ENCODE measurements around the gene ALDH3A2. TPM values are rescaled to one million over a fixed set of nuclear protein-coding genes. Genes with fewer than 3 reads are reported as not detected.

Gene ALDH3A2
- polyA plus RNA-seq (2013, experiment 1 of 2) = 18.7 TPM
- 19.6 TPM for polyA plus RNA-seq (2013, experiment 2 of 2)

DNA sequence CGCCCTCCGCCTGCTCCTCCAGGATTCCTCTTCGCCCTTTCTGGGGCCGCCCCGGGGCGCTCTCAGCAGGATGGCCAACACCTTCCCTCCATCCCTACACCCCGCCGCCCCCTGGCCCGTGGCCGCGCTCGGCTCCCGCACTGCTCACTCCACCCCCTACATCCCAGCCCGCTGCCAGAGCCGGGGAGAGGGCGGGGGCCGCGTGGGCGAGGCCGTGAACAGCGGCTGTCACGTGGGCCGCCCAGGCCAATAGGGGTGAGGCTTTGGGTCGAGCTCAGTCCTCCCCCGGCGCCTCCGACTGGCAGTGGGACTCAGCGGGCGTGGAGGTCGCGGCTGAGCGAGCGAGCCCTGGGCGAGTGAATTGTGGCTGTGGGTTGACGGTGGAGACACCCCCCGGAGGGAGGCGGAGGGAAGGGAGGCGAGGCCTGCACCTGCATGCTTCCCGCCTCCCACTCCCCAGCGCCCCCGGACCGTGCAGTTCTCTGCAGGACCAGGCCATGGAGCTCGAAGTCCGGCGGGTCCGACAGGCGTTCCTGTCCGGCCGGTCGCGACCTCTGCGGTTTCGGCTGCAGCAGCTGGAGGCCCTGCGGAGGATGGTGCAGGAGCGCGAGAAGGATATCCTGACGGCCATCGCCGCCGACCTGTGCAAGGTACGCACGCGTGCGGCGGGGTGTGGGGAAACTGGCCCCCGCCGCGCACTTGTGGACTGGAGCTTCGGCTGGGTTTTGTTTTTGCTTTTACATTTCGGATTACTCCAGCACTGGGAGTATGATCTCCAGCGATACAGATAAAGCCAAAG, at the start of gene ALDH3A2:
TSS of gene ALDH3A2 (plus strand) at position 277 of the 799 bp plus-strand sequence. CDS start at position 498, 221 bp downstream.
- H3K4me3 ChIP-seq (ENCODE audit: extremely low read depth, insufficient read depth, low read length, poor library complexity, severe bottlenecking) = peak within 1 kb of the TSS; percentile 62
- H3K36me3 ChIP-seq (ENCODE audit: control insufficient read depth, insufficient read depth, low read length) = peaks cover 4% of the 10 kb centered on the region
- peaks cover 16% of the 10 kb centered on the region for H3K4me1 ChIP-seq (ENCODE audit: control insufficient read depth, insufficient read depth, low read length, poor library complexity, severe bottlenecking)
- H3K27ac ChIP-seq (ENCODE audit: low read depth, low read length, severe bottlenecking) = peak within 1 kb of the TSS; percentile 25
- 0% methylated on average over 38 to 47 of the region's 71 CpGs for WGBS, 2 experiments (ENCODE audit: insufficient coverage in 2 of 2)
- no peaks in the 10 kb centered on the region for H3K9me3 ChIP-seq (ENCODE audit: control insufficient read depth, low read length)

DNA sequence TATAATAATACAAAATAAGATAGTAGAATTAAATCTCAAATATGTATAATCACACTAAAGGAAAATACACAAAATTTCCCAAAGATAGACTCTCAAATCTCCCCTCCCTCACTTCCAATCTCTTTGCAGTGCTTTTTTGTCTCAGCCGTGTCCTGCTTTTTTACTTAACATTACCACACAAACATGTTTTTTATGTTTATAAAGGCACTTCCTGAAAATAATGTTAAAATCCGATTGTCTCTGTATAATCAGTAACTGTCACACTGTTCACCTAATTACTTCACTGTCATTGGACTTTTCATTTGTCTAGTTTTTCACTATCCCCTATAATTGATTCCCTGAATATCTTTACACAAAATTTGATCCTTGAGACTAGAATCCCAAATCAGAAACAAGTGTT, 38.2 kb upstream of the ALDH3A2 start:
- Histone ChIP-seq H3K4me3 (ENCODE audit: extremely low read depth, insufficient read depth, low read length, poor library complexity, severe bottlenecking) (no peak overlapping the region), H3K4me1 (ENCODE audit: control insufficient read depth, insufficient read depth, low read length, poor library complexity, severe bottlenecking) (no peaks in the 10 kb centered on the region), H3K9me3 (ENCODE audit: control insufficient read depth, low read length) (no peaks in the 10 kb centered on the region), H3K36me3 (ENCODE audit: control insufficient read depth, insufficient read depth, low read length) (no peaks in the 10 kb centered on the region), H3K27ac (ENCODE audit: low read depth, low read length, severe bottlenecking) (no peak overlapping the region)
- WGBS, 2 experiments (ENCODE audit: insufficient coverage in 2 of 2) = 100% methylated on average over 1 to 2 of the region's 2 CpGs

DNA sequence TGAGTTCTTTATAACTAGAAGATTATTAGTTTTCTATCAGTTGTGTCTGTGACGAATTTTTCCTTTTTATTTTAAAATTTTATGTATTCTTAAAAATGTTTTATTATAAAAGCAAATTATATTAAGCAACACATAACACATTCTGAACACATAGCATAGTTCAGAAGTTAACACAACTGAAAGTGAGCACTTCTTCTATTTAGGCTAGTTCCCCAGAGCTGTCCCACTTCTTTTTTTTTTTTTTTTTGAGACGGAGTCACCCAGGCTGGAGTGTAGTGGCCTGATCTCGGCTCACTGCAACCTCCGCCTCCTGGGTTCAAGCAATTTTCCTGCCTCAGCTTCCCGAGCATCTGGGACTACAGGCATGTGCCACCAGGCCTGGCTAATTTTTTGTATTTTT, 37.7 kb upstream of the ALDH3A2 start:
- Histone ChIP-seq H3K9me3 (ENCODE audit: control insufficient read depth, low read length) (no peaks in the 10 kb centered on the region), H3K27ac (ENCODE audit: low read depth, low read length, severe bottlenecking) (no peak overlapping the region), H3K4me3 (ENCODE audit: extremely low read depth, insufficient read depth, low read length, poor library complexity, severe bottlenecking) (no peak overlapping the region), H3K36me3 (ENCODE audit: control insufficient read depth, insufficient read depth, low read length) (no peaks in the 10 kb centered on the region), H3K4me1 (ENCODE audit: control insufficient read depth, insufficient read depth, low read length, poor library complexity, severe bottlenecking) (no peaks in the 10 kb centered on the region)
- 85% methylated on average over 3 of the region's 5 CpGs; no CpG with 5 or more reads in 1 of the 2 experiments for WGBS, 2 experiments (ENCODE audit: insufficient coverage in 2 of 2)

DNA sequence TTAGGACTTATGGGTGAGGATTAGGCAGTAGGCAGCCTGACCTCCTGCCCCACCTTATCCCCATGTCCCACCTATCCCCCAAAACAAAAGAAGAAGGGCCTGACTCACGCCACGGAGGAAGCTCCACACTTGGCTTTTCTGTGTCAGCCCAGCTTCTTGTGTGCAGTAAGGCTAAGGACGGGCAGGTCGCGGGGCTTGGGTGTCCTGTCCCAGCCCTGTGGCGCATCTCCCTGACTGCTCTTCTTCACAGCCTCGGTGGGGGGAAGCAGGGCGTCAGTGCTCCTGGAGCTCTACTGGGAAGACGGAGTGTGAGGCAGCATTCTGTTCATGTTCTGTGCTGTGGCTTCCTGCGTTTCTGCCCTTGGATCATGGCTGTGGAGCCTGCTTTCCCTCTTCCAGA, 34.6 kb upstream of the ALDH3A2 start:
- H3K4me3 ChIP-seq (ENCODE audit: extremely low read depth, insufficient read depth, low read length, poor library complexity, severe bottlenecking) = no peak overlapping the region
- H3K4me1 ChIP-seq (ENCODE audit: control insufficient read depth, insufficient read depth, low read length, poor library complexity, severe bottlenecking) = no peaks in the 10 kb centered on the region
- H3K9me3 ChIP-seq (ENCODE audit: control insufficient read depth, low read length) = peaks cover 14% of the 10 kb centered on the region
- WGBS, 2 experiments (ENCODE audit: insufficient coverage in 2 of 2) = 78 to 93% methylated on average over 7 to 8 of the region's 10 CpGs
- no peak overlapping the region for H3K27ac ChIP-seq (ENCODE audit: low read depth, low read length, severe bottlenecking)
- H3K36me3 ChIP-seq (ENCODE audit: control insufficient read depth, insufficient read depth, low read length) = no peaks in the 10 kb centered on the region

DNA sequence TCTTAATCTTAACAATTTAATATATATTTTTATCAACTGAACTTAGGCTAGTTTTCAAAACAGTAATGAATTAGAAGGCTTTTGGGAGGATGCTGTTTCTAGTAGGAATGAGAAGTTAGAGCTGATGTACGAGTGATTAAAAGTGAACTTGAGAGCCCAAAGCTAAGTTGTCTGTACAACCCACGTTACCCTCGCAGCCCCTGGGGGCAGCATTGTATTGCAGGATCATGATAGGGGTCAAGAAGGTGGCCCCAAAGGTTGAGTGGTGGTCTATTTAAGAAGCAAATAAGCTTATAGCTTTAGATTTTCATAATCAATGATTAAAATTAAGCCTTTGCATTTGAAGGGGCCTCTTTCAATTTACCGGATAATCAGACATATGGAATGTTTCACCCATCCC, 33.7 kb upstream of the ALDH3A2 start:
- Histone ChIP-seq H3K9me3 (ENCODE audit: control insufficient read depth, low read length) (peaks cover 18% of the 10 kb centered on the region), H3K27ac (ENCODE audit: low read depth, low read length, severe bottlenecking) (no peak overlapping the region), H3K4me3 (ENCODE audit: extremely low read depth, insufficient read depth, low read length, poor library complexity, severe bottlenecking) (no peak overlapping the region), H3K4me1 (ENCODE audit: control insufficient read depth, insufficient read depth, low read length, poor library complexity, severe bottlenecking) (no peaks in the 10 kb centered on the region), H3K36me3 (ENCODE audit: control insufficient read depth, insufficient read depth, low read length) (no peaks in the 10 kb centered on the region)
- 85 to 94% methylated on average over 3 of the region's 4 CpGs for WGBS, 2 experiments (ENCODE audit: insufficient coverage in 2 of 2)

DNA sequence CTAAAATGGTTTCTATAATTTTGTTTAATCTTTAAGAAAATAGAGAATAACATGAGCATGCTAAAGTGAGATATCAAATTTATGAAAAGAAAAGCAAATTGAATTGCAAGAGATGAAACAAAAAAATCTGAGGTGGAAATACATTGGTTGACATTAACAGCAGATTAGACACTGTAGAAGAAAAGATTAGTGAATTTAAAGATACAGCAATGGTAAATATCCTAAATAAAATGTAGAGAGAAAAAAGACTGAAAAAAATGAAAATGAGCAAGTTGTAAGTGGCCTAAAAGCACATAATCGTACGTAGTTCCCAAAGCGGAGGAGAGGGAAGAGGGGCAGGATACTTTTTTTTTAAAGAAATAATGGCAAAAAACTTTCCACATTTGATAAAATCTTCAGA, 30.5 kb upstream of the ALDH3A2 start:
- Histone ChIP-seq H3K36me3 (ENCODE audit: control insufficient read depth, insufficient read depth, low read length) (no peaks in the 10 kb centered on the region), H3K9me3 (ENCODE audit: control insufficient read depth, low read length) (peaks cover 31% of the 10 kb centered on the region), H3K27ac (ENCODE audit: low read depth, low read length, severe bottlenecking) (no peak overlapping the region), H3K4me3 (ENCODE audit: extremely low read depth, insufficient read depth, low read length, poor library complexity, severe bottlenecking) (no peak overlapping the region), H3K4me1 (ENCODE audit: control insufficient read depth, insufficient read depth, low read length, poor library complexity, severe bottlenecking) (no peaks in the 10 kb centered on the region)
- WGBS, 2 experiments (ENCODE audit: insufficient coverage in 2 of 2) = 95 to 100% methylated on average over 2 to 3 of the region's 3 CpGs

DNA sequence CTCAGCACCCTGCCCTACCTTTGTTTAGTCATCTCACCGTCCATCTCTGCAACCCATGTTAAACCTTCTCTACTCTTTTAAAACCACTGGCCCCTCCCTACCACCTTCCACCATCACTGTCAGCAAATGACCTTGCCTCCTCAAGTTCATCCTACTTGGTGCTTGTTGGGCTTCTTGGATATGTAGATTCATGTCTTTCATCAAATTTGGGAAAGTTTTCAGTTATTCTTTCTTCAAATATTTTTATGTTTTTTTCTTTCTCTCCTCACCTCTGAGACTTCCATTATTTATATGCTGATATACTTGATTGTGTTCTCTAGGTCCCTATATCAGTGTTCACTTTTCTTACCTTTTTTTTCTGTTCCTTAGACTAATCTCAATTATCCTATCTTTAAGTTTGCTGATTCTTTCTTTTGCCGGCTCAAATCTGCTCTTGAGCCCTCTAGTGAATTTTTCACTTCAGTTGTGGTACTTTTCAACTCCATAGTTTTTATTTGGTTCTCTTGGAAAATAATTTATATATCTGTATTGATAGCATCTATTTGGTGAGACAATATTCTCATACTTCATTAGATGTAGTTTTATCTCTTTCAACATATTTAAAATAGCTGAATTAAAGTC, 28.7 kb upstream of the ALDH3A2 start:
- Histone ChIP-seq H3K4me1 (ENCODE audit: control insufficient read depth, insufficient read depth, low read length, poor library complexity, severe bottlenecking) (no peaks in the 10 kb centered on the region), H3K4me3 (ENCODE audit: extremely low read depth, insufficient read depth, low read length, poor library complexity, severe bottlenecking) (no peak overlapping the region), H3K27ac (ENCODE audit: low read depth, low read length, severe bottlenecking) (no peak overlapping the region), H3K36me3 (ENCODE audit: control insufficient read depth, insufficient read depth, low read length) (no peaks in the 10 kb centered on the region), H3K9me3 (ENCODE audit: control insufficient read depth, low read length) (peaks cover 31% of the 10 kb centered on the region)
- WGBS, 2 experiments (ENCODE audit: insufficient coverage in 2 of 2) = 0% methylated on average over 1 of the region's 2 CpGs; no CpG with 5 or more reads in 1 of the 2 experiments

DNA sequence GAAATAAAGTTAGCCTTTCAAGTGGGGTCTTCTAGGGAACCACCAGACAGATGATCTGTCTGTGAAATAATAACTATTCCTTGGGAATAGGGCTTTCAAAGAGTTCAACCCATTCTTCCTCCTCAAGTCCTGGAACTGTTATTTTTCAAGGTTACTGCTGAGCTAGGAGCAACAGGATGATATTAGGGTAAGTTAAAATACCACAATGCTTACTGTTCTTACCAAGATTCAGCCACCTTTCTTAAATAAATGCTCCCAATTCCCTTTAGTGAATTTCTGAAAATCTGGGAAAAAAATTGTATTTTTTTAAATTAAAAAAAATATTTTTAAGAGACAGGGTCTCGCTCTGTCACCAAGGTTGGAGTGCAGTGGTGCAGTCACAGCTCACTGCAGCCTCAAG, 26.9 kb upstream of the ALDH3A2 start:
- Histone ChIP-seq H3K27ac (ENCODE audit: low read depth, low read length, severe bottlenecking) (no peak overlapping the region), H3K36me3 (ENCODE audit: control insufficient read depth, insufficient read depth, low read length) (no peaks in the 10 kb centered on the region), H3K4me1 (ENCODE audit: control insufficient read depth, insufficient read depth, low read length, poor library complexity, severe bottlenecking) (no peaks in the 10 kb centered on the region), H3K4me3 (ENCODE audit: extremely low read depth, insufficient read depth, low read length, poor library complexity, severe bottlenecking) (no peak overlapping the region), H3K9me3 (ENCODE audit: control insufficient read depth, low read length) (peaks cover 31% of the 10 kb centered on the region)
- WGBS, 2 experiments (ENCODE audit: insufficient coverage in 2 of 2) = 100% methylated on average over 1 of the region's 1 CpG

DNA sequence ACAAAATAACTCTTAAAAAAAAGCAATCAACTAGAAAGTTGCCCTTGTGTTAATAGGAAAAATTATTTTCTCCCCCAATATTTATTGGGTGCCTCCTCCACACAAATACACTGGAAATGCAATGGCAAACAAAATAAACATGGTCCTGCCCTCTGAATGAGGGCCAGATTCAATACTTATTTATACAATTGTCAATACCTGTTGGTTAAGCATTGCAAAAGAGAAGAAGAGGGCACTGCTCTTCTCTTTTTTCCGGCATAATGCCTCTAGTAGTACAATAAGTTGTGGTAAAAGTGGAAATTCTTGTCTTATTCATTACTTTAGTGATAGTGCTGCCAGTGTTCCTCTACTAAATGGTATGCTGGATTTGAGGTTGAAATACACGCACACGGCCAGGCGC, 22.5 kb upstream of the ALDH3A2 start:
- WGBS, 2 experiments (ENCODE audit: insufficient coverage in 2 of 2) = 96 to 100% methylated on average over 4 of the region's 4 CpGs

DNA sequence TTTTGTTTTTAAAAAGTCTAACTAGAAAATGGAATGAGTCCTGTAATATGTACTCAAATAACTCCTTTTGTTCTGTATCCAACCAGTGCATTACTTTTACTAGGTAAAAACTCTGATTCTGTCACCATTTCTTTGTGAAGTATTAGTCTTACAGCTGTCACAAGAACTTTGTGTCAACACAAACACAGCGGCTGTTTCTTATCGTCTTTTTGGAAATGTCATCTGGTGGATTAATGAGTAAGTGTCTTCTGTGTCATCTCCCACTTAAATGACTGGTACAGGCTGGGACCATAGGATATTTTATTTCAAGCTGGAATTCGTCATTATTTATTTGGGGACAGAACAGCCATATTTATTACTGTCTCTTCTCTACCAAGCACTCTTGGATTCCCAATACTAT, 19.1 kb upstream of the ALDH3A2 start:
- WGBS, 2 experiments (ENCODE audit: insufficient coverage in 2 of 2) = 90 to 100% methylated on average over 1 to 3 of the region's 3 CpGs
- H3K27ac ChIP-seq (ENCODE audit: low read depth, low read length, severe bottlenecking) = no peak overlapping the region
- no peaks in the 10 kb centered on the region for H3K9me3 ChIP-seq (ENCODE audit: control insufficient read depth, low read length)
- H3K4me3 ChIP-seq (ENCODE audit: extremely low read depth, insufficient read depth, low read length, poor library complexity, severe bottlenecking) = no peak overlapping the region
- no peaks in the 10 kb centered on the region for H3K36me3 ChIP-seq (ENCODE audit: control insufficient read depth, insufficient read depth, low read length)
- no peaks in the 10 kb centered on the region for H3K4me1 ChIP-seq (ENCODE audit: control insufficient read depth, insufficient read depth, low read length, poor library complexity, severe bottlenecking)

More for the DNA sequence above, 22.5 kb upstream of the ALDH3A2 start:
- Histone ChIP-seq H3K4me1 (ENCODE audit: control insufficient read depth, insufficient read depth, low read length, poor library complexity, severe bottlenecking) (no peaks in the 10 kb centered on the region), H3K27ac (ENCODE audit: low read depth, low read length, severe bottlenecking) (no peak overlapping the region), H3K9me3 (ENCODE audit: control insufficient read depth, low read length) (peaks cover 5% of the 10 kb centered on the region), H3K36me3 (ENCODE audit: control insufficient read depth, insufficient read depth, low read length) (no peaks in the 10 kb centered on the region), H3K4me3 (ENCODE audit: extremely low read depth, insufficient read depth, low read length, poor library complexity, severe bottlenecking) (no peak overlapping the region)

DNA sequence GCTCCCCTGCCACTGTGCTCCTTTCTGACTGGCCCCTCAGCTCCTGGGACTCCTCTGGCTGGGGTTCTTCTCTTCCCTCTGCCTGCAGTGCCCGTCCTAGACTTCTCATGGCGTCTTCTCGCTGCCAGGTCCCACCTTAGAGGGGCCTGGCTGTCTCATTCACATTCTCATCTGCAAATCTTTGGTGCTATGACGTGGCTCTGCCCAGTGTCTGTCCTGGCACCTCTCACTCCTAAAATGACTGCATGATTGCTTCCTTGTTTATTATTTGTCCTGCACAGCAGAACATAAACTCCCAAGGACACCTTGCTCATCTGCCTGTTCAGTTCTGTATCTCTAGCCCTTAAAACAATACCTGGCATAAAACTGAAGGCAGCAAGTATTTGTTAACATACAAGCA, 18.5 kb upstream of the ALDH3A2 start:
- Histone ChIP-seq H3K4me1 (ENCODE audit: control insufficient read depth, insufficient read depth, low read length, poor library complexity, severe bottlenecking) (no peaks in the 10 kb centered on the region), H3K9me3 (ENCODE audit: control insufficient read depth, low read length) (no peaks in the 10 kb centered on the region), H3K27ac (ENCODE audit: low read depth, low read length, severe bottlenecking) (no peak overlapping the region), H3K4me3 (ENCODE audit: extremely low read depth, insufficient read depth, low read length, poor library complexity, severe bottlenecking) (no peak overlapping the region), H3K36me3 (ENCODE audit: control insufficient read depth, insufficient read depth, low read length) (no peaks in the 10 kb centered on the region)
- WGBS, 2 experiments (ENCODE audit: insufficient coverage in 2 of 2) = 80 to 85% methylated on average over 2 to 4 of the region's 4 CpGs

All from mesodermal cell (in vitro differentiated cells).